Upper lobe of left lung (tissue), 6 donors: ENCODE results near the gene KCNQ1OT1. TPM values are rescaled to one million over a fixed set of nuclear protein-coding genes. Genes with fewer than 3 reads are reported as not detected.

Experiments
- ATAC-seq, 2 donors: fragments of 200-7000 bp; cut with Tn5 transposase; one replicate each; pipeline ENCODE4 v1.9.1; 2022; ENCODE audit warnings: mild to moderate bottlenecking in 2 of 2, moderate library complexity in 2 of 2; ENCODE audit not compliant: low FRiP score in 2 of 2
- DNase-seq, 2 donors: peaks; one replicate each; pipeline ENCODE4 v3.0.0-alpha.2; 2019 to 2020
- H3K27ac ChIP-seq, 4 donors: fragments of 200-600 bp; sonication (generic); one replicate each; pipeline ENCODE4 v1.5.1; 2016 to 2019
- H3K27me3 ChIP-seq, 4 donors: fragments of 200-600 bp; sonication (generic); one replicate each; pipeline ENCODE4 v1.5.1; 2017 to 2019
- H3K36me3 ChIP-seq, 4 donors: fragments of 200-600 bp; sonication (generic); one replicate each; pipeline ENCODE4 v1.5.1; 2016 to 2019
- H3K4me1 ChIP-seq, 4 donors: fragments of 200-600 bp; sonication (generic); one replicate each; pipeline ENCODE4 v1.5.1; 2018 to 2019
- H3K4me3 ChIP-seq, 4 donors: fragments of 200-600 bp; sonication (generic); one replicate each; pipeline ENCODE4 v1.5.1; 2017 to 2019; ENCODE audit warnings: mild to moderate bottlenecking in 2 of 4, moderate library complexity in 1 of 4
- H3K9me3 ChIP-seq, 4 donors: fragments of 200-600 bp; sonication (generic); one replicate each; pipeline ENCODE4 v1.5.1; 2018 to 2019
- CTCF ChIP-seq, 6 experiments: fragments of 450-650 bp in 4 of 6; fragments of 200-600 bp in 2 of 6; sonication (generic) in 2 of 6; IDR thresholded peaks; one replicate each; pipeline ENCODE4 v1.5.1; 2016 to 2019; ENCODE audit warnings: antibody characterized with exemption in 6 of 6
- EP300 ChIP-seq, 4 donors: sonication (generic); formaldehyde crosslinking; IDR thresholded peaks; one replicate each; pipeline ENCODE4 v1.5.1; 2017; ENCODE audit warnings: antibody characterized with exemption in 4 of 4, control low read depth in 2 of 4
- POLR2A ChIP-seq, 4 donors: fragments of 450-650 bp; IDR thresholded peaks; one replicate each; pipeline ENCODE4 v1.5.1; 2016 to 2017; ENCODE audit warnings: antibody characterized with exemption in 4 of 4, mild to moderate bottlenecking in 2 of 4
- POLR2AphosphoS5 ChIP-seq, 2 donors: sonication (generic); formaldehyde crosslinking; IDR thresholded peaks; one replicate each; pipeline ENCODE4 v1.5.1; 2017; ENCODE audit warnings: antibody characterized with exemption in 2 of 2
- WGBS, 2 donors: methylation state at CpG; one replicate each; pipeline ENCODE4 v1.1.5; 2017 to 2018; 5-methylcytosine and 5-hydroxymethylcytosine counted together
- total RNA-seq, 6 donors: library from RNA; depleted of rRNA in 4 of 6; stranded (reverse); fragments of >200 nt in 4 of 6; gene quantifications; one replicate each; pipeline versions ENCODE4 v1.1.0 to v1.2.1, GENCODE V29; 2016 to 2021
- donor health status: DM: no; HTN: no; CAD: no; lungs with moderate emphysema.
- donor health status: DM: no; HTN: yes; CAD: no; lungs with severe emphysema.

The KCNQ1OT1 gene
- total RNA-seq, 6 donors from 2014 or later = 1.1 to 6.3 (median 4.1) TPM

- DNase-seq = no peak
- WGBS, 2 donors = 100% methylated on average over 2 to 5 of the region's 6 CpGs
- peaks cover 0 to 6% (median 0%) of the 10 kb centered on the region in 4 donors for H3K36me3 ChIP-seq
- H3K27ac ChIP-seq = no peak overlapping the region
- peaks cover 0 to 7% (median 3%) of the 10 kb centered on the region in 4 donors for H3K4me1 ChIP-seq
- no peaks in the 10 kb centered on the region for H3K27me3 ChIP-seq
- no peaks in the 10 kb centered on the region for H3K9me3 ChIP-seq
- no peak for TF ChIP-seq CTCF (IDR thresholded peaks at IDR 0.05)
- TF ChIP-seq POLR2A (IDR thresholded peaks at IDR 0.05) = no peak
- no peak for TF ChIP-seq POLR2AphosphoS5 (IDR thresholded peaks at IDR 0.05)
- no peak for TF ChIP-seq EP300 (IDR thresholded peaks at IDR 0.05)
- no peak for ATAC-seq
- H3K4me3 ChIP-seq = no peak overlapping the region
Measured at GRCh38 chr11:2583605-2583958, 116.2 kb downstream of the KCNQ1OT1 start.

GRCh38 chr11:2582946-2583604 is 116.7 kb downstream of the KCNQ1OT1 start:
- ATAC-seq = no peak
- TF ChIP-seq POLR2A (IDR thresholded peaks at IDR 0.05) (no peak), EP300 (IDR thresholded peaks at IDR 0.05) (no peak), CTCF (IDR thresholded peaks at IDR 0.05) (no peak), POLR2AphosphoS5 (IDR thresholded peaks at IDR 0.05) (no peak)
- Histone ChIP-seq H3K4me1 (peaks cover 0 to 7% (median 3%) of the 10 kb centered on the region in 4 donors), H3K4me3 (no peak overlapping the region), H3K27me3 (no peaks in the 10 kb centered on the region), H3K27ac (peak overlapping the region in 1 of 4 donors; percentile 4), H3K36me3 (peaks cover 0 to 2% (median 0%) of the 10 kb centered on the region in 4 donors), H3K9me3 (no peaks in the 10 kb centered on the region)
- peak; percentile 17 to 71 for DNase-seq
- WGBS, 2 donors = 83 to 90% methylated on average over 24 to 30 of the region's 33 CpGs

DNA sequence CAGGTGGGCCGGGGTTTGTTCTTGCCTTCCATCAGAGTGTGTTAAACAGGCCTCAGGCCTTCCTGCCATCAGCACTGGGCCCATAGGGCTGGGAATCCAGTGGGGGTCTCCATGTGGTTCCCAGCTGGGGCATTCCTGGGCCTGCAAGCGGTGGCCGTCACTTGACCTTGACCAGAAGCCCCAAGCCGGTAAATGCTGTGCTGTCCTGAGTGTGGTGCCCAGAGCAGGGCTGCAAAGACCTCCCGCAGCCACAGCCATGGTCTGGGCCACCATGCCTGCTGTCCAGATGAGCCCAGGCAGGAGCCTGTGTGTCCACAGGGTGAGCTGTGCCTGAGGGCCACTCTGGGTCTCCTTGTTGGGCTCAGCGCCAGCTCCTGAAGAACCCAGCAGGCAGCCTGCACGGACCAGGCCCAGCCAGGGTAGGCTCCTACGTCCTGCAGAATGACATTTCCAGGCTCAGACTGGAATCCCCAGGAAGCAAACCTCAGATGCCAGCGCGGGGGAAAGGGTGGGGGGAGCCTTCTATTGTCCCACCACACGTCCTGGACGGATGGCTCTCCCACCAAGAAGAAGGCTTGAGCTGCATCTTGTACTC is 117.3 kb downstream of the KCNQ1OT1 start:
- peaks cover 0 to 12% (median 3%) of the 10 kb centered on the region in 4 donors for H3K4me1 ChIP-seq
- H3K36me3 ChIP-seq = peaks cover 0 to 2% (median 0%) of the 10 kb centered on the region in 4 donors
- H3K27ac ChIP-seq = peak overlapping the region in 1 of 4 donors; percentile 4
- peak; percentile 23 to 60 for DNase-seq
- TF ChIP-seq CTCF (IDR thresholded peaks at IDR 0.05) = no peak
- TF ChIP-seq POLR2AphosphoS5 (IDR thresholded peaks at IDR 0.05) = no peak
- no peak for TF ChIP-seq EP300 (IDR thresholded peaks at IDR 0.05)
- TF ChIP-seq POLR2A (IDR thresholded peaks at IDR 0.05) = no peak
- H3K27me3 ChIP-seq = no peaks in the 10 kb centered on the region
- H3K4me3 ChIP-seq = no peak overlapping the region
- WGBS, 2 donors = 59 to 61% methylated on average over 5 to 9 of the region's 12 CpGs
- H3K9me3 ChIP-seq = no peaks in the 10 kb centered on the region
- ATAC-seq = no peak

DNA sequence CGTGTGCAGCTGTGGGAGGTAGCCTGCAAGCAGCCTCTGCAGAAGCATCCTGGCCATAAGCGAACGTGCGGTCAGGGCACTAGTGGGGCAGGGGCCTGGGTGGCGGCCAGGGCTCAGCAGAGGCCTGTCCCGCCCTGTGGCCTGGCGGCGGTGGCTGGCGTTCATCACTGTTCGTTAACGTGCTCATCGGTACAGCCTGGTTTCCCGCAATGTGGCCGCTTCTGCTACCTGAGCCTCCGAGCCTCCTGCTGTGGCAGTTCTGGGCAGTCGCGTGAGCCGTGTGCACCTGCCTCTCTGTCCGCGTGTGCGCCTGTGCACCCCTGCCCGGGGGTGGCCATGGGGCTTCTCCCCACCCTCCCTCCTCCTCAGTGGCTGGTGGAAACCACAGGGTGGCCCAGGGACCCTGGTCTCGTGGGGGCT is 117.9 kb downstream of the KCNQ1OT1 start:
- no peak for ATAC-seq
- no peaks in the 10 kb centered on the region for H3K27me3 ChIP-seq
- WGBS, 2 donors = 98 to 100% methylated on average over 4 to 23 of the region's 23 CpGs

More for the DNA sequence above, 117.9 kb downstream of the KCNQ1OT1 start:
- peaks cover 0 to 12% (median 3%) of the 10 kb centered on the region in 4 donors for H3K4me1 ChIP-seq
- no peaks in the 10 kb centered on the region for H3K9me3 ChIP-seq
- H3K27ac ChIP-seq = no peak overlapping the region
- no peak overlapping the region for H3K4me3 ChIP-seq
- no peak for TF ChIP-seq CTCF (IDR thresholded peaks at IDR 0.05)
- TF ChIP-seq EP300 (IDR thresholded peaks at IDR 0.05) = no peak
- no peak for TF ChIP-seq POLR2AphosphoS5 (IDR thresholded peaks at IDR 0.05)
- no peak for TF ChIP-seq POLR2A (IDR thresholded peaks at IDR 0.05)
- DNase-seq = peak; percentile 17 to 79
- H3K36me3 ChIP-seq = peaks cover 0 to 2% (median 0%) of the 10 kb centered on the region in 4 donors
